Lung (tissue), 12 donors: ENCODE results near the gene TPSG1. TPM values are rescaled to one million over a fixed set of nuclear protein-coding genes. Genes with fewer than 3 reads are reported as not detected.

Experiments
- ATAC-seq: fragments of 200-7000 bp; cut with Tn5 transposase; one replicate; pipeline ENCODE4 v1.9.1; 2020; ENCODE audit warnings: moderate number of reproducible peaks; ENCODE audit not compliant: insufficient read depth, low FRiP score
- DNase-seq, 3 donors: peaks; one replicate each; pipeline ENCODE4 v3.0.0-alpha.2; 2013 to 2017
- H3K27ac ChIP-seq, 2 donors: one replicate each; pipeline ENCODE4 v1.5.1; 2013; ENCODE audit warnings: mild to moderate bottlenecking in 2 of 2, moderate library complexity in 2 of 2, control low read depth in 1 of 2, inconsistent platforms in 1 of 2, low read depth in 1 of 2, low read length in 1 of 2
- H3K27me3 ChIP-seq, 3 donors: one replicate each; pipeline ENCODE4 v1.5.1; 2013; ENCODE audit warnings: low read length in 2 of 3; ENCODE audit not compliant: control insufficient read depth in 3 of 3, insufficient read depth in 3 of 3
- H3K36me3 ChIP-seq, 4 donors: one replicate each; pipeline ENCODE4 v1.5.1; 2013; ENCODE audit warnings: low read length in 4 of 4, mild to moderate bottlenecking in 1 of 4, moderate library complexity in 1 of 4; ENCODE audit not compliant: control insufficient read depth in 4 of 4, insufficient read depth in 4 of 4
- H3K4me1 ChIP-seq, 5 donors: one replicate each; pipeline ENCODE4 v1.5.1; 2013; ENCODE audit warnings: low read length in 5 of 5, mild to moderate bottlenecking in 2 of 5, moderate library complexity in 1 of 5; ENCODE audit not compliant: control insufficient read depth in 5 of 5, insufficient read depth in 5 of 5
- H3K4me3 ChIP-seq: one replicate; pipeline ENCODE4 v1.5.1; 2013; ENCODE audit warnings: mild to moderate bottlenecking, control low read depth, moderate library complexity
- H3K9ac ChIP-seq, 2 donors: one replicate each; pipeline ENCODE4 v1.5.1; 2013; ENCODE audit warnings: low read length in 2 of 2, control low read depth in 1 of 2; ENCODE audit not compliant: insufficient read depth in 1 of 2
- H3K9me3 ChIP-seq, 4 donors: one replicate each; pipeline ENCODE4 v1.5.1; 2013; ENCODE audit warnings: low read length in 3 of 4, mild to moderate bottlenecking in 1 of 4, moderate library complexity in 1 of 4; ENCODE audit not compliant: control insufficient read depth in 4 of 4, insufficient read depth in 3 of 4
- CTCF ChIP-seq: IDR thresholded peaks from 2 replicates; pipeline ENCODE4 v1.5.1; 2012; ENCODE audit warnings: mild to moderate bottlenecking; ENCODE audit errors: control extremely low read depth, extremely low read depth
- WGBS, 2 donors: extraction: QIAGEN DNeasy Blood & Tissue Kit; methylation state at CpG; one replicate each; pipeline ENCODE4 v1.1.7; 2013; 5-methylcytosine and 5-hydroxymethylcytosine counted together
- polyA plus RNA-seq, 2 donors: library from polyadenylated mRNA; stranded (reverse); fragments of 200-250 nt; gene quantifications; one replicate each; pipeline ENCODE4 v1.2.1, GENCODE V29; 2013
- total RNA-seq, 2 donors: library from RNA; depleted of rRNA in 1 of 2; stranded (reverse); fragments of >200 nt in 1 of 2; gene quantifications; one replicate each; pipeline ENCODE4 v1.2.1, GENCODE V29; 2014 to 2021
- donor health status: control.
- donor health status: control.
- donor health status: Bipolar disorder and iron deficiency.
- donor health status: healthy.
- donor health status: DM: yes; HTN: yes; CAD: no.

TPSG1 gene
- total and polyA plus RNA-seq, 4 donors = 0.03 to 2.9 (median 0.71) TPM; not detected in 1

GRCh38 chr16:1221628-1222552 lies 3.2 kb downstream of the TPSG1 start:
- H3K27ac ChIP-seq = no peak overlapping the region
- no peaks in the 10 kb centered on the region for H3K4me1 ChIP-seq
- TF ChIP-seq CTCF = no peak
- no peak overlapping the region for H3K9ac ChIP-seq
- H3K9me3 ChIP-seq = no peaks in the 10 kb centered on the region
- no peaks in the 10 kb centered on the region for H3K36me3 ChIP-seq
- DNase-seq (no peak), ATAC-seq (no peak)
- H3K4me3 ChIP-seq = no peak overlapping the region
- WGBS, 2 donors = 80 to 87% methylated on average over 39 to 40 of the region's 40 CpGs
- no peaks in the 10 kb centered on the region for H3K27me3 ChIP-seq

GRCh38 chr16:1220841-1221627 lies 4.0 kb downstream of the TPSG1 start:
- H3K27me3 ChIP-seq = no peaks in the 10 kb centered on the region
- no peaks in the 10 kb centered on the region for H3K36me3 ChIP-seq
- no peak for TF ChIP-seq CTCF
- WGBS, 2 donors = 83 to 84% methylated on average over 48 of the region's 48 CpGs
- no peak for ATAC-seq
- no peak overlapping the region for H3K4me3 ChIP-seq
- no peaks in the 10 kb centered on the region for H3K4me1 ChIP-seq
- no peak overlapping the region for H3K27ac ChIP-seq
- no peak overlapping the region for H3K9ac ChIP-seq
- no peak for DNase-seq
- H3K9me3 ChIP-seq = no peaks in the 10 kb centered on the region

GRCh38 chr16:1220098-1220728 lies 4.9 kb downstream of the TPSG1 start:
- H3K4me1 ChIP-seq = no peaks in the 10 kb centered on the region
- DNase-seq = no peak
- 91 to 93% methylated on average over 55 of the region's 55 CpGs for WGBS, 2 donors

More at GRCh38 chr16:1220098-1220728, 4.9 kb downstream of the TPSG1 start:
- ATAC-seq = no peak
- Histone ChIP-seq H3K27ac (no peak overlapping the region), H3K4me3 (no peak overlapping the region), H3K27me3 (no peaks in the 10 kb centered on the region), H3K36me3 (no peaks in the 10 kb centered on the region), H3K9ac (no peak overlapping the region), H3K9me3 (no peaks in the 10 kb centered on the region)
- TF ChIP-seq CTCF = no peak
